Mucosa of descending colon (tissue), 3 donors: Measurements from ENCODE around the gene FIBCD1. TPM values are rescaled to one million over a fixed set of nuclear protein-coding genes. Genes with fewer than 3 reads are reported as not detected.
A peak's percentile ranks its signal among the peaks of the same experiment; 100 is the strongest.

Experiments used
- ATAC-seq: fragments of 200-7000 bp; cut with Tn5 transposase; one replicate; pipeline ENCODE4 v1.9.1; 2020; ENCODE audit warnings: mild to moderate bottlenecking, moderate library complexity
- DNase-seq, 3 donors: peaks; one replicate each; pipeline ENCODE4 v3.0.0-alpha.2; 2020
- H3K36me3 ChIP-seq: fragments of 200-600 bp; one replicate; pipeline ENCODE4 v1.8.0; 2021; ENCODE audit warnings: low read depth, mild to moderate bottlenecking
- H3K4me1 ChIP-seq: fragments of 200-600 bp; one replicate; pipeline ENCODE4 v1.8.0; 2021; ENCODE audit warnings: low read depth, mild to moderate bottlenecking
- H3K4me3 ChIP-seq: fragments of 200-600 bp; one replicate; pipeline ENCODE4 v1.8.0; 2021; ENCODE audit warnings: mild to moderate bottlenecking
- H3K9me3 ChIP-seq: fragments of 200-600 bp; one replicate; pipeline ENCODE4 v1.8.0; 2021; ENCODE audit warnings: mild to moderate bottlenecking
- CTCF ChIP-seq: fragments of 200-600 bp; IDR thresholded peaks from one replicate; pipeline ENCODE4 v1.8.0; 2022; ENCODE audit warnings: antibody characterized with exemption, mild to moderate bottlenecking
- intact Hi-C, 2 donors: fragments of 100-400 bp; cut with DNase I in 1 of 2; cut with micrococcal nuclease in 1 of 2; formaldehyde crosslinking; loops; one replicate each; pipeline versions ENCODE4 v1.11.0 to v1.11.1; 2022; cut with DNase I, micrococcal nuclease
- total RNA-seq, 3 donors: library from RNA; stranded (reverse); fragmentation: NEBNext Ultra II Directional in 2 of 3; extraction: Animal tissue kit (Norgen Biotek cat#: 25700) in 2 of 3; gene quantifications; one replicate each; pipeline versions ENCODE4 v1.2.1 to v1.2.4, GENCODE V29; 2021 to 2023
- donor health status: DM: no; HTN: no; CAD: no; lungs with moderate emphysema.
- donor health status: DM: no; HTN: no; CAD: no.
- donor health status: DM: no; HTN: yes; CAD: no.

The FIBCD1 gene
- total RNA-seq, 3 donors from 2014 or later: 2.6 to 10.7 (median 7.3) TPM

DNA sequence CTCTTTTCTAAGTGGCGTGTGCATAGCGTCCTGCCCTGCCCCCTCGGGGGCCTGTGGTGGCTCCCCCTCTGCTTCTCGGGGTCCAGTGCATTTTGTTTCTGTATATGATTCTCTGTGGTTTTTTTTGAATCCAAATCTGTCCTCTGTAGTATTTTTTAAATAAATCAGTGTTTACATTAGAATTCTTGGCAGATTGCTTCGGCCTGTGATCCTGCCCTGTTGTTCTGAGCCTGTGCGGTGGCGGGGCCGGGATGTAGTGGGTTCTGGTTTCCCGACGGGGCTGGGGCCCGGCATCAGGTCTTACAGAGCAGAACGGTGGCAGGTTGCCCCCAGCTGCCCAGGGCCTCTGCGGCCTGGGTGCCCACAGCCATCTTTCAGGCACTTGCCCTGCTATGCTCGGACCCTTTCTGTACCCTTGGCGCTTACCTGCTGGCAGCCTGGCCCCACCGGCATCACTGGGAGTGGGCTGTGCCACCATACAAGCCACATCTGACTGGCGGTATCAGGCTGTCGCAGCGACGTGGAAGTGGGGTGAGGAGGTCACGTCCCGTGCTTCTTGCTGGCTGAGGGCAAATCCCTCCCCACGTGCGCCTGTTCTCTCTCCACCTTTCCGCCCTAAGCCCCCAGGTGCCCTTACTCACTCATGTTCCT is 51.4 kb downstream of the FIBCD1 start:
- peaks cover 23% of the 10 kb centered on the region for H3K36me3 ChIP-seq
- DNase-seq: no peak
- intact Hi-C loops: no loop called here
- no peak for ATAC-seq
- no peaks in the 10 kb centered on the region for H3K4me1 ChIP-seq
- no peaks in the 10 kb centered on the region for H3K9me3 ChIP-seq
- no peak overlapping the region for H3K4me3 ChIP-seq
- no peak for TF ChIP-seq CTCF

DNA sequence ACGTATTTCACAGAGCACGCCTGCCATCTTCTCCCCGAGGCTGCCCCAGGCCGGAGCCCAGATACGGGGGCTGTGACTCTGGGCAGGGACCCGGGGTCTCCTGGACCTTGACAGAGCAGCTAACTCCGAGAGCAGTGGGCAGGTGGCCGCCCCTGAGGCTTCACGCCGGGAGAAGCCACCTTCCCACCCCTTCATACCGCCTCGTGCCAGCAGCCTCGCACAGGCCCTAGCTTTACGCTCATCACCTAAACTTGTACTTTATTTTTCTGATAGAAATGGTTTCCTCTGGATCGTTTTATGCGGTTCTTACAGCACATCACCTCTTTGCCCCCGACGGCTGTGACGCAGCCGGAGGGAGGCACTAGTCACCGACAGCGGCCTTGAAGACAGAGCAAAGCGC is 52.1 kb downstream of the FIBCD1 start:
- no peak for TF ChIP-seq CTCF
- Histone ChIP-seq H3K36me3 (peaks cover 23% of the 10 kb centered on the region), H3K4me3 (no peak overlapping the region), H3K9me3 (no peaks in the 10 kb centered on the region), H3K4me1 (no peaks in the 10 kb centered on the region)
- intact Hi-C loops: no loop called here
- DNase-seq (no peak), ATAC-seq (no peak)

- intact Hi-C loops: no loop called here
These were observed 53.3 kb downstream of the FIBCD1 start for GRCh38 chr9:130885484-130886375.

DNA sequence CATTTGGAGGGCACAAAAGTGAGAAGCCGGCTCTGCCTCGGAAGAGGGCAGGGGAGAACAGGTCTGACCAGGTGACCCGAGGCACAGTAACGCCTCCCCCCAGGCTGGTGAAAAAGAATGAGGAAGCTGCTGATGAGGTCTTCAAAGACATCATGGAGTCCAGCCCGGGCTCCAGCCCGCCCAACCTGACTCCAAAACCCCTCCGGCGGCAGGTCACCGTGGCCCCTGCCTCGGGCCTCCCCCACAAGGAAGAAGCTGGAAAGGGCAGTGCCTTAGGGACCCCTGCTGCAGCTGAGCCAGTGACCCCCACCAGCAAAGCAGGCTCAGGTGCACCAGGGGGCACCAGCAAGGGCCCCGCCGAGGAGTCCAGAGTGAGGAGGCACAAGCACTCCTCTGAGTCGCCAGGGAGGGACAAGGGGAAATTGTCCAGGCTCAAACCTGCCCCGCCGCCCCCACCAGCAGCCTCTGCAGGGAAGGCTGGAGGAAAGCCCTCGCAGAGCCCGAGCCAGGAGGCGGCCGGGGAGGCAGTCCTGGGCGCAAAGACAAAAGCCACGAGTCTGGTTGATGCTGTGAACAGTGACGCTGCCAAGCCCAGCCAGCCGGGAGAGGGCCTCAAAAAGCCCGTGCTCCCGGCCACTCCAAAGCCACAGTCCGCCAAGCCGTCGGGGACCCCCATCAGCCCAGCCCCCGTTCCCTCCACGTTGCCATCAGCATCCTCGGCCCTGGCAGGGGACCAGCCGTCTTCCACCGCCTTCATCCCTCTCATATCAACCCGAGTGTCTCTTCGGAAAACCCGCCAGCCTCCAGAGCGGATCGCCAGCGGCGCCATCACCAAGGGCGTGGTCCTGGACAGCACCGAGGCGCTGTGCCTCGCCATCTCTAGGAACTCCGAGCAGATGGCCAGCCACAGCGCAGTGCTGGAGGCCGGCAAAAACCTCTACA is 54.2 kb downstream of the FIBCD1 start:
- Histone ChIP-seq H3K9me3 (no peaks in the 10 kb centered on the region), H3K4me1 (no peaks in the 10 kb centered on the region), H3K36me3 (peaks cover 31% of the 10 kb centered on the region), H3K4me3 (no peak overlapping the region)
- ATAC-seq (no peak), DNase-seq (peak in 1 of 3 donors; percentile 48)
- intact Hi-C loops: no loop called here
- no peak for TF ChIP-seq CTCF

More at GRCh38 chr9:130885484-130886375, 53.3 kb downstream of the FIBCD1 start:
- peaks cover 28% of the 10 kb centered on the region for H3K36me3 ChIP-seq
- peak in 1 of 3 donors; percentile 43 for DNase-seq
- no peak overlapping the region for H3K4me3 ChIP-seq
- no peak for TF ChIP-seq CTCF
- no peak for ATAC-seq
- H3K4me1 ChIP-seq: no peaks in the 10 kb centered on the region
- no peaks in the 10 kb centered on the region for H3K9me3 ChIP-seq

GRCh38 chr9:130884111-130884531 is 54.9 kb downstream of the FIBCD1 start:
- peak in 1 of 3 donors; percentile 44 for DNase-seq
- Histone ChIP-seq H3K4me1 (no peaks in the 10 kb centered on the region), H3K9me3 (no peaks in the 10 kb centered on the region), H3K4me3 (no peak overlapping the region), H3K36me3 (peaks cover 32% of the 10 kb centered on the region)
- no peak for ATAC-seq
- intact Hi-C loops: no loop called here
- TF ChIP-seq CTCF: no peak
